Erythroblast (primary cell): Measurements from ENCODE around the gene TTC28.

ENCODE experiments used
- GATA1 ChIP-seq: IDR thresholded peaks from 2 replicates; pipeline ENCODE4 v1.6.1; 2011; ENCODE audit warnings: low read depth, mild to moderate bottlenecking, control low read depth, low read length, moderate library complexity
- POLR2A ChIP-seq: IDR thresholded peaks from 2 replicates; pipeline ENCODE4 v1.6.1; 2011; ENCODE audit warnings: mild to moderate bottlenecking, low read length

- TF ChIP-seq POLR2A, result no peak
- TF ChIP-seq GATA1, result no peak
Observed at GRCh38 chr22:28179392-28179791, 500.2 kb downstream of the TTC28 start.
